GM12874 (cell line): ENCODE data around the gene TPH1.

Experiments used
- CTCF ChIP-seq: IDR thresholded peaks from 2 replicates; pipeline ENCODE4 v1.5.1; 2011; ENCODE audit warnings: low read depth, mild to moderate bottlenecking, control low read depth, low read length, moderate library complexity; ENCODE audit not compliant: insufficient read depth

TPH1 gene

GRCh38 chr11:18063862-18064434 lies 17.9 kb upstream of the TPH1 start:
- no peak for TF ChIP-seq CTCF

GRCh38 chr11:18063125-18063524 lies 17.1 kb upstream of the TPH1 start:
- no peak for TF ChIP-seq CTCF

- TF ChIP-seq CTCF = no peak
Observed at GRCh38 chr11:18061351-18061750, 15.3 kb upstream of the TPH1 start.

- no peak for TF ChIP-seq CTCF
Observed at GRCh38 chr11:18056561-18057181, 10.6 kb upstream of the TPH1 start.

- no peak for TF ChIP-seq CTCF
Observed at GRCh38 chr11:18054511-18055103, 8.5 kb upstream of the TPH1 start.

- no peak for TF ChIP-seq CTCF
Observed at GRCh38 chr11:18050848-18051247, 4.8 kb upstream of the TPH1 start.

- no peak for TF ChIP-seq CTCF
Observed at GRCh38 chr11:18036456-18036855, 9.6 kb downstream of the TPH1 start.
